ENCODE measurements around the gene FAHD2B.
"Not testable (repeated sequence)": the region's sequence is repeated elsewhere in the genome, so short reads cannot be mapped to it uniquely, and the experiment has no call there.

GRCh38 chr2:97077213-97077612 lies 17.5 kb downstream of the FAHD2B start:
- TF ChIP-seq, protein P1, sequence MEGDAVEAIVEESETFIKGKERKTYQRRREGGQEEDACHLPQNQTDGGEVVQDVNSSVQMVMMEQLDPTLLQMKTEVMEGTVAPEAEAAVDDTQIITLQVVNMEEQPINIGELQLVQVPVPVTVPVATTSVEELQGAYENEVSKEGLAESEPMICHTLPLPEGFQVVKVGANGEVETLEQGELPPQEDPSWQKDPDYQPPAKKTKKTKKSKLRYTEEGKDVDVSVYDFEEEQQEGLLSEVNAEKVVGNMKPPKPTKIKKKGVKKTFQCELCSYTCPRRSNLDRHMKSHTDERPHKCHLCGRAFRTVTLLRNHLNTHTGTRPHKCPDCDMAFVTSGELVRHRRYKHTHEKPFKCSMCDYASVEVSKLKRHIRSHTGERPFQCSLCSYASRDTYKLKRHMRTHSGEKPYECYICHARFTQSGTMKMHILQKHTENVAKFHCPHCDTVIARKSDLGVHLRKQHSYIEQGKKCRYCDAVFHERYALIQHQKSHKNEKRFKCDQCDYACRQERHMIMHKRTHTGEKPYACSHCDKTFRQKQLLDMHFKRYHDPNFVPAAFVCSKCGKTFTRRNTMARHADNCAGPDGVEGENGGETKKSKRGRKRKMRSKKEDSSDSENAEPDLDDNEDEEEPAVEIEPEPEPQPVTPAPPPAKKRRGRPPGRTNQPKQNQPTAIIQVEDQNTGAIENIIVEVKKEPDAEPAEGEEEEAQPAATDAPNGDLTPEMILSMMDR (IDR thresholded peaks at IDR 0.05; ENCODE audit: low read depth, low read length), result not testable (repeated sequence)
- not testable (repeated sequence) for TF ChIP-seq EZH2phosphoT487 (IDR thresholded peaks at IDR 0.05; ENCODE audit: low read depth)

Measured in OCI-LY3 (cell line).